ENCODE measurements around the gene TTF2. TPM values are rescaled to one million over a fixed set of nuclear protein-coding genes. Genes with fewer than 3 reads are reported as not detected.

TTF2 gene
- total and polyA plus RNA-seq, 7 donors, result 3.6 to 19.3 (median 8.6) TPM

- H3K27me3 ChIP-seq, result no peaks in the 10 kb centered on the region
- intact Hi-C loops (cut with DNase I), result loop anchor here (2.0 kb wide), 1 partner anchor 218 kb away; no protein-coding TSS in a partner anchor
Measured at GRCh38 chr1:117066367-117066766, 6.2 kb downstream of the TTF2 start.

DNA sequence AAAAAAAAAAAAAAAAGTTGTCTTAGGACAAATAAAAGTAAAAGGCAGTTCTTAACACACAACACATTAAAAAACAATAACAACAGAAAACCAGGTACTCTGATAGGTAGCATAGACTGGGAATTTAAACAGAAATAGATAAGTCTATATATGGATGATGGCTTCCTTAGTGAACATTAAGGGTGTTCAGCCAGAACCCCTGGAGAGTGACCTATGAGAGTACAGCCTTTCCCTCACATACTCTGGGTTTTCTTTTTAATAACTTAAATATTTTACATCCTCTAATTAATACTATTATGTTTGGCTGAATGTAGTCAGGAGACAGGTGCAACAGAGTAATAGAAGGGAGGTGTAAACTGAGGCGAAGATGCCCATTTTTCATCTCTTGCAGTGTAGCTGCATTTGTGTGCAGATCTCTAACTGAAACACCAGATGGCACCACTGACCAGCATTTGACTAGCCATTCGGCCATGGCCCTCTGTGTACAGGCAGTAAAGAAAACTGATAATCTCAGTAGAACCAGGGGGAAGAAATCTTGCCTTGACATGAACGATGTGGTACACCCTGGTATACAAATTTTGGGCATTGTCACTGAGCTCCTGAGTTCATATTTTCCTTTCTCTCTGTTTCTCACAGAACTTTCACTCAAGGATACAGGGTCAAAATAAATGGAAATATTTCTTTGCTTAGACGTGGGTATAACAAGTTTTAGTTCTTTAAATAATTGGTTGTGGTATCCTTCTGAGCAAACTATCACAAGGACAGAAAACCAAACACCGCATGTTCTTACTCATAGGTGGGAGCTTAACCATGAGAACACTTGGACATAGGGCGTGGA is 7.6 kb downstream of the TTF2 start:
- TF ChIP-seq POLR2A (IDR thresholded peaks at IDR 0.05) (no peak), CTCF (IDR thresholded peaks at IDR 0.05) (peak; percentile 65 to 77 (median 71))
- WGBS, 2 donors, result 64 to 75% methylated on average over 6 of the region's 6 CpGs
- H3K36me3 ChIP-seq, result no peaks in the 10 kb centered on the region
- H3K27me3 ChIP-seq, result no peaks in the 10 kb centered on the region
- H3K9me3 ChIP-seq, result no peaks in the 10 kb centered on the region
- intact Hi-C loops (cut with DNase I), result loop anchor here (2.0 kb wide), 2 partner anchors 61 to 217 kb away; no protein-coding TSS in a partner anchor
- H3K4me3 ChIP-seq, result no peak overlapping the region
- peaks cover 0 to 3% (median 0%) of the 10 kb centered on the region in 4 donors for H3K4me1 ChIP-seq
- DNase-seq, result peak; percentile 79
- H3K27ac ChIP-seq, result no peak overlapping the region

More at GRCh38 chr1:117066367-117066766, 6.2 kb downstream of the TTF2 start:
- TF ChIP-seq POLR2A (IDR thresholded peaks at IDR 0.05), result no peak
- TF ChIP-seq EP300 (IDR thresholded peaks at IDR 0.05), result no peak
- TF ChIP-seq POLR2AphosphoS5 (IDR thresholded peaks at IDR 0.05), result no peak
- TF ChIP-seq CTCF (IDR thresholded peaks at IDR 0.05), result no peak
- no peaks in the 10 kb centered on the region for H3K9me3 ChIP-seq
- H3K36me3 ChIP-seq, result no peaks in the 10 kb centered on the region
- peaks cover 0 to 3% (median 0%) of the 10 kb centered on the region in 4 donors for H3K4me1 ChIP-seq
- H3K27ac ChIP-seq, result no peak overlapping the region
- no peak overlapping the region for H3K4me3 ChIP-seq
- no peak for DNase-seq
- 22 to 62% methylated on average over 6 of the region's 6 CpGs for WGBS, 2 donors

- Histone ChIP-seq H3K27me3 (no peaks in the 10 kb centered on the region), H3K4me1 (peaks cover 0 to 3% (median 1%) of the 10 kb centered on the region in 4 donors), H3K36me3 (no peaks in the 10 kb centered on the region), H3K9me3 (no peaks in the 10 kb centered on the region), H3K4me3 (no peak overlapping the region), H3K27ac (no peak overlapping the region)
- intact Hi-C loops (cut with DNase I), result loop anchor here (2.0 kb wide), 1 partner anchor 60 kb away; no protein-coding TSS in a partner anchor
- 96% methylated on average over 5 of the region's 5 CpGs for WGBS, 2 donors
- no peak for TF ChIP-seq POLR2A (IDR thresholded peaks at IDR 0.05)
- no peak for TF ChIP-seq POLR2AphosphoS5 (IDR thresholded peaks at IDR 0.05)
- no peak for TF ChIP-seq EP300 (IDR thresholded peaks at IDR 0.05)
- TF ChIP-seq CTCF (IDR thresholded peaks at IDR 0.05), result no peak
- DNase-seq, result no peak
Measured at GRCh38 chr1:117068580-117068979, 8.5 kb downstream of the TTF2 start.

- Histone ChIP-seq H3K4me1 (peaks cover 0 to 3% (median 1%) of the 10 kb centered on the region in 4 donors), H3K4me3 (no peak overlapping the region), H3K27me3 (no peaks in the 10 kb centered on the region), H3K27ac (no peak overlapping the region), H3K36me3 (no peaks in the 10 kb centered on the region), H3K9me3 (no peaks in the 10 kb centered on the region)
- TF ChIP-seq CTCF (IDR thresholded peaks at IDR 0.05), result no peak
- TF ChIP-seq POLR2AphosphoS5 (IDR thresholded peaks at IDR 0.05), result no peak
- no peak for TF ChIP-seq POLR2A (IDR thresholded peaks at IDR 0.05)
- TF ChIP-seq EP300 (IDR thresholded peaks at IDR 0.05), result no peak
- intact Hi-C loops (cut with DNase I), result loop anchor here (2.0 kb wide), 1 partner anchor 59 kb away; no protein-coding TSS in a partner anchor
- no peak for DNase-seq
- WGBS, 2 donors, result 92 to 94% methylated on average over 4 of the region's 4 CpGs
Measured at GRCh38 chr1:117069220-117069844, 9.2 kb downstream of the TTF2 start.

Measured in sigmoid colon (tissue), 7 donors.